SK-N-SH (cell line): ENCODE results near the gene JAK1.

Experiments
- CHD2 ChIP-seq: fragments of 150-350 bp; IDR thresholded peaks from 2 replicates; pipeline ENCODE4 v1.6.1; 2018; ENCODE audit warnings: low read length; ENCODE audit not compliant: partially characterized antibody
- CTCF ChIP-seq: fragments of 200-600 bp; sonication (generic); IDR thresholded peaks from 2 replicates; pipeline ENCODE4 v1.6.1; 2017; ENCODE audit warnings: antibody characterized with exemption, mild to moderate bottlenecking, moderate library complexity
- FOSL2 ChIP-seq: IDR thresholded peaks from 2 replicates; pipeline ENCODE4 v1.4.0; 2012; ENCODE audit warnings: low read depth, mild to moderate bottlenecking, moderate library complexity, borderline replicate concordance
- JUND ChIP-seq: IDR thresholded peaks from 2 replicates; pipeline ENCODE4 v1.4.0; 2012
- PBX3 ChIP-seq: IDR thresholded peaks from 2 replicates; pipeline ENCODE4; 2012
- POLR2AphosphoS5 ChIP-seq: IDR thresholded peaks from 2 replicates; pipeline ENCODE4 v1.6.1; 2012; ENCODE audit warnings: low read depth, low read length
- SMC3 ChIP-seq: IDR thresholded peaks from 2 replicates; pipeline ENCODE4 v1.6.1; 2012; ENCODE audit warnings: low read depth, low read length, improper control_type of control experiment
- TEAD4 ChIP-seq: IDR thresholded peaks from 2 replicates; pipeline ENCODE4 v1.4.0; 2012; ENCODE audit warnings: mild to moderate bottlenecking, borderline replicate concordance; ENCODE audit not compliant: insufficient read depth

GRCh38 chr1:64950284-64950809 is 16.0 kb downstream of the JAK1 start:
- no peak for TF ChIP-seq TEAD4
- no peak for TF ChIP-seq CTCF
- no peak for TF ChIP-seq SMC3
- no peak for TF ChIP-seq PBX3
- TF ChIP-seq POLR2AphosphoS5, result no peak
- no peak for TF ChIP-seq JUND
- TF ChIP-seq CHD2, result no peak
- no peak for TF ChIP-seq FOSL2
